WTC11 (cell line): ENCODE data around the gene AKAP13.

ENCODE experiments used
- CREM ChIP-seq: sonication (generic); formaldehyde crosslinking; IDR thresholded peaks from 2 replicates; pipeline ENCODE4 v1.8.1; 2022; ENCODE audit warnings: mild to moderate bottlenecking, missing genetic modification reagents, moderate library complexity
- CTCF ChIP-seq: fragments of 200-600 bp; IDR thresholded peaks from 2 replicates; pipeline ENCODE4 v1.8.0; 2022; ENCODE audit warnings: antibody characterized with exemption
- FOXJ3 ChIP-seq: sonication (generic); formaldehyde crosslinking; IDR thresholded peaks from 2 replicates; pipeline ENCODE4 v1.9.0; 2021; ENCODE audit warnings: missing genetic modification reagents, mild to moderate bottlenecking, borderline replicate concordance
- GABPB1 ChIP-seq: sonication (generic); formaldehyde crosslinking; IDR thresholded peaks from 2 replicates; pipeline ENCODE4 v1.8.1; 2023; ENCODE audit warnings: mild to moderate bottlenecking, missing genetic modification reagents
- STAT6 ChIP-seq: sonication (generic); formaldehyde crosslinking; conservative IDR thresholded peaks from 2 replicates; pipeline ENCODE4 v1.8.1; 2023; ENCODE audit warnings: mild to moderate bottlenecking, low read depth, missing genetic modification reagents, moderate library complexity
- TEAD4 ChIP-seq: sonication (generic); formaldehyde crosslinking; IDR thresholded peaks from 2 replicates; pipeline ENCODE4 v1.8.0; 2022; ENCODE audit warnings: mild to moderate bottlenecking, missing genetic modification reagents
- ZNF121 ChIP-seq: sonication (generic); formaldehyde crosslinking; IDR thresholded peaks from 2 replicates; pipeline ENCODE4 v1.8.0; 2023; ENCODE audit warnings: missing genetic modification reagents

GRCh38 chr15:85672332-85673084 lies 292.1 kb downstream of the AKAP13 start:
- TF ChIP-seq ZNF121 (CRISPR knock-in tag) (no peak), CTCF (no peak), CREM (CRISPR knock-in tag) (no peak), FOXJ3 (CRISPR knock-in tag) (no peak), GABPB1 (no peak), STAT6 (CRISPR knock-in tag) (no peak), TEAD4 (CRISPR knock-in tag) (no peak)
